IMR-90 (cell line): ENCODE measurements around the gene RBM42. TPM values are rescaled to one million over a fixed set of nuclear protein-coding genes. Genes with fewer than 3 reads are reported as not detected.

ENCODE experiments used
- ATAC-seq: fragments of 200-7000 bp; cut with Tn5 transposase; 2 replicates; pipeline ENCODE4 v1.9.1; 2020; ENCODE audit warnings: low read depth, mild to moderate bottlenecking, moderate library complexity
- BruUV-seq: library from RNA; stranded (reverse); fragments of 400-500 nt; replicated peaks from 2 replicates; lab custom pipeline; 2021; lab: Mats Ljungman, UMichigan
- CTCF ChIA-PET: fragments of 300-600 bp; formaldehyde crosslinking; extraction: SDS; loops from one replicate; lab custom pipeline; 2021; ENCODE audit warnings: antibody characterized with exemption; lab: Yijun Ruan, JAX
- POLR2A ChIA-PET: fragments of 300-600 bp; sonication (Branson Sonifier 250); formaldehyde crosslinking; loops from one replicate; lab custom pipeline; 2022; ENCODE audit warnings: antibody characterized with exemption; ENCODE audit not compliant: unreplicated experiment; lab: Charles Lee
- DNase-seq: peaks from one replicate; pipeline ENCODE4 v3.0.0; 2013
- H2AFZ ChIP-seq: replicated peaks from 2 replicates; pipeline ENCODE3; 2013; ENCODE audit warnings: low read length, mild to moderate bottlenecking; ENCODE audit not compliant: poor library complexity
- H2AK5ac ChIP-seq: 2 replicates; pipeline ENCODE4 v1.6.1; 2013; ENCODE audit warnings: low read depth, low read length, inconsistent platforms
- H2AK9ac ChIP-seq: replicated peaks from 2 replicates; pipeline ENCODE3; 2013; ENCODE audit warnings: mild to moderate bottlenecking, low read depth, low read length, moderate library complexity; ENCODE audit not compliant: poor library complexity
- H2BK120ac ChIP-seq: 2 replicates; pipeline ENCODE4 v1.6.1; 2013; ENCODE audit warnings: low read depth, low read length, inconsistent platforms
- H2BK15ac ChIP-seq: 3 replicates; pipeline ENCODE4 v1.6.1; 2013; ENCODE audit warnings: low read depth, low read length, inconsistent platforms
- H2BK20ac ChIP-seq: 2 replicates; pipeline ENCODE4 v1.6.1; 2013; ENCODE audit warnings: low read depth, mild to moderate bottlenecking, inconsistent platforms, low read length, moderate library complexity
- H2BK5ac ChIP-seq: 2 replicates; pipeline ENCODE4 v1.6.1; 2013; ENCODE audit warnings: mild to moderate bottlenecking, low read depth, low read length, inconsistent platforms; ENCODE audit not compliant: poor library complexity, severe bottlenecking
- H3K14ac ChIP-seq: replicated peaks from 2 replicates; pipeline ENCODE4 v1.6.1; 2013; ENCODE audit warnings: low read depth, low read length, inconsistent platforms
- H3K18ac ChIP-seq: 2 replicates; pipeline ENCODE4 v1.6.1; 2013; ENCODE audit warnings: low read depth, low read length, control low read depth
- H3K23ac ChIP-seq: 2 replicates; pipeline ENCODE4 v1.6.1; 2013; ENCODE audit warnings: low read depth, low read length, inconsistent platforms
- H3K27ac ChIP-seq: 2 replicates; pipeline ENCODE4 v1.5.1; 2013; ENCODE audit warnings: mild to moderate bottlenecking, control low read depth, low read length; ENCODE audit not compliant: insufficient read depth
- H3K27me3 ChIP-seq: 2 replicates; pipeline ENCODE4 v1.6.1; 2013; ENCODE audit warnings: low read length; ENCODE audit not compliant: control insufficient read depth, insufficient read depth
- H3K36me3 ChIP-seq: 2 replicates; pipeline ENCODE4 v1.6.1; 2013; ENCODE audit warnings: low read length, mixed read lengths; ENCODE audit not compliant: control insufficient read depth, insufficient read depth
- H3K4ac ChIP-seq: 2 replicates; pipeline ENCODE4 v1.6.1; 2013; ENCODE audit warnings: low read depth, low read length, inconsistent platforms
- H3K4me1 ChIP-seq: 2 replicates; pipeline ENCODE4 v1.6.1; 2013; ENCODE audit warnings: low read length, mixed read lengths; ENCODE audit not compliant: control insufficient read depth, insufficient read depth
- H3K4me2 ChIP-seq: 2 replicates; pipeline ENCODE4 v1.6.1; 2013; ENCODE audit warnings: low read depth, mild to moderate bottlenecking, control low read depth, low read length, moderate library complexity
- H3K4me3 ChIP-seq: 2 replicates; pipeline ENCODE4 v1.5.1; 2013; ENCODE audit warnings: low read depth, mild to moderate bottlenecking, control low read depth, low read length, moderate library complexity; ENCODE audit not compliant: insufficient read depth
- H3K56ac ChIP-seq: 2 replicates; pipeline ENCODE4 v1.6.1; 2013; ENCODE audit warnings: low read length, inconsistent platforms; ENCODE audit not compliant: insufficient read depth; ENCODE audit errors: extremely low read depth
- H3K79me1 ChIP-seq, 2 experiments: 2 replicates each; pipeline ENCODE4 v1.6.1; 2013; ENCODE audit warnings: low read length in 2 of 2, inconsistent platforms in 1 of 2, low read depth in 1 of 2
- H3K9ac ChIP-seq: 2 replicates; pipeline ENCODE4 v1.6.1; 2013; ENCODE audit warnings: low read depth, low read length, control low read depth
- H3K9me1 ChIP-seq: 2 replicates; pipeline ENCODE4 v1.6.1; 2013; ENCODE audit warnings: low read length, inconsistent platforms; ENCODE audit not compliant: insufficient read depth
- H3K9me3 ChIP-seq: 2 replicates; pipeline ENCODE4 v1.6.1; 2013; ENCODE audit warnings: low read length; ENCODE audit not compliant: control insufficient read depth, insufficient read depth
- H4K20me1 ChIP-seq: 2 replicates; pipeline ENCODE4 v1.6.1; 2013; ENCODE audit warnings: low read length, inconsistent platforms; ENCODE audit not compliant: insufficient read depth
- H4K5ac ChIP-seq: 2 replicates; pipeline ENCODE4 v1.6.1; 2013; ENCODE audit warnings: mild to moderate bottlenecking, low read depth, low read length, control low read depth
- H4K8ac ChIP-seq, 2 experiments: 2 replicates each; pipeline ENCODE4 v1.6.1; 2013; ENCODE audit warnings: low read depth in 2 of 2, low read length in 2 of 2, control low read depth in 1 of 2, inconsistent platforms in 1 of 2
- H4K91ac ChIP-seq: 2 replicates; pipeline ENCODE4 v1.6.1; 2013; ENCODE audit warnings: low read depth, low read length, inconsistent platforms; ENCODE audit not compliant: insufficient read depth
- BHLHE40 ChIP-seq: fragments of 150-350 bp; IDR thresholded peaks from 2 replicates; pipeline ENCODE4 v1.6.1; 2016; ENCODE audit warnings: mild to moderate bottlenecking, low read depth, low read length
- CEBPB ChIP-seq: IDR thresholded peaks from 2 replicates; pipeline ENCODE4 v1.6.1; 2012; ENCODE audit warnings: low read depth, low read length, improper control_type of control experiment
- CHD1 ChIP-seq: IDR thresholded peaks from 2 replicates; pipeline ENCODE4 v1.6.1; 2012; ENCODE audit warnings: low read depth, low read length, improper control_type of control experiment
- ELK1 ChIP-seq: fragments of 150-350 bp; IDR thresholded peaks from 2 replicates; pipeline ENCODE4 v1.6.1; 2016; ENCODE audit warnings: low read depth, mild to moderate bottlenecking, low read length, moderate library complexity, borderline replicate concordance
- FOS ChIP-seq: fragments of 150-350 bp; IDR thresholded peaks from 2 replicates; pipeline ENCODE4 v1.6.1; 2016; ENCODE audit warnings: low read depth, low read length
- MAFK ChIP-seq: IDR thresholded peaks from 2 replicates; pipeline ENCODE4 v1.6.1; 2012; ENCODE audit warnings: low read depth, low read length, improper control_type of control experiment
- MAZ ChIP-seq: IDR thresholded peaks from 2 replicates; pipeline ENCODE4 v1.6.1; 2012; ENCODE audit warnings: low read depth, mild to moderate bottlenecking, low read length, improper control_type of control experiment, moderate library complexity, borderline replicate concordance
- MXI1 ChIP-seq: IDR thresholded peaks from 2 replicates; pipeline ENCODE4 v1.6.1; 2012; ENCODE audit warnings: low read depth, mild to moderate bottlenecking, low read length, moderate library complexity, borderline replicate concordance
- NFE2L2 ChIP-seq: fragments of 150-350 bp; IDR thresholded peaks from 2 replicates; pipeline ENCODE4 v1.6.1; 2016; ENCODE audit warnings: low read depth, mild to moderate bottlenecking, low read length
- POLR2A ChIP-seq: IDR thresholded peaks from 2 replicates; pipeline ENCODE4 v1.6.1; 2012; ENCODE audit warnings: mild to moderate bottlenecking, low read depth, low read length
- RAD21 ChIP-seq: IDR thresholded peaks from 2 replicates; pipeline ENCODE4 v1.6.1; 2012; ENCODE audit warnings: low read length, improper control_type of control experiment
- RCOR1 ChIP-seq: IDR thresholded peaks from 2 replicates; pipeline ENCODE4 v1.6.1; 2012; ENCODE audit warnings: mild to moderate bottlenecking, low read length, improper control_type of control experiment; ENCODE audit not compliant: insufficient replicate concordance
- RFX5 ChIP-seq: IDR thresholded peaks from 2 replicates; pipeline ENCODE4 v1.8.0; 2012; ENCODE audit warnings: low read depth, mild to moderate bottlenecking, low read length, moderate library complexity
- SMC3 ChIP-seq: fragments of 150-350 bp; IDR thresholded peaks from 2 replicates; pipeline ENCODE4 v1.6.1; 2016; ENCODE audit warnings: low read depth, mild to moderate bottlenecking, antibody characterized with exemption, low read length, moderate library complexity
- USF2 ChIP-seq: fragments of 150-350 bp; IDR thresholded peaks from 2 replicates; pipeline ENCODE4 v1.6.1; 2017; ENCODE audit warnings: mild to moderate bottlenecking, antibody characterized with exemption, low read length, low read depth
- WGBS, 2 experiments: methylation state at CpG; one replicate each; pipeline versions ENCODE4 v1.1.5 to v1.1.7; 2013; ENCODE audit warnings: missing lambda C conversion rate in 2 of 2; ENCODE audit not compliant: insufficient read length in 1 of 2; ENCODE audit errors: extremely low coverage in 2 of 2; 5-methylcytosine and 5-hydroxymethylcytosine counted together
- dilution Hi-C: fragments of 300-500 bp; cut with HindIII; formaldehyde crosslinking; loops from one replicate; pipeline ENCODE4 v1.14.3; 2018; ENCODE audit warnings: low sequenced_read_pairs; ENCODE audit not compliant: unreplicated experiment
- in situ Hi-C: fragments of 300-500 bp; cut with MboI; formaldehyde crosslinking; loops from 3 replicates; pipeline ENCODE4 v1.14.3; 2019; ENCODE audit warnings: low sequenced_read_pairs, inconsistent platforms, mixed read lengths
- intact Hi-C: fragments of 100-400 bp; cut with micrococcal nuclease; formaldehyde crosslinking; loops from 2 replicates; pipeline ENCODE4 v1.10.0; 2022
- polyA plus RNA-seq, 3 experiments: library from polyadenylated mRNA; depleted of rRNA; stranded (reverse); fragments of >200 nt; gene quantifications; 2 replicates each; pipeline ENCODE4 v1.2.3, GENCODE V29; 2012; ENCODE audit warnings: low replicate concordance in 1 of 3
- total RNA-seq: library from RNA; depleted of rRNA; stranded (reverse); fragments of >200 nt; gene quantifications from 2 replicates; pipeline ENCODE4 v1.2.3, GENCODE V29; 2012
- TF ChIP-seq, protein P1 (sequence below): conservative IDR thresholded peaks from 2 replicates; pipeline ENCODE4 v1.5.1; 2012; ENCODE audit warnings: mild to moderate bottlenecking, low read depth, low read length, improper control_type of control experiment

Gene RBM42
- total and polyA plus RNA-seq, 2 of the 4 experiments (the other 2 are of a cell fraction): 19.0 to 41.5 TPM

- no peaks in the 10 kb centered on the region for H3K27me3 ChIP-seq
- WGBS, 2 experiments: 96% methylated on average over 4 of the region's 13 CpGs; no CpG with 5 or more reads in 1 of the 2 experiments
- no peaks in the 10 kb centered on the region for H3K79me1 ChIP-seq
- no peak overlapping the region for H4K5ac ChIP-seq
- no peak overlapping the region for H2BK15ac ChIP-seq
- no peak for DNase-seq
- H2AFZ ChIP-seq: no peak overlapping the region
- H3K27ac ChIP-seq: no peak overlapping the region
- in situ Hi-C loops (no loop called here), dilution Hi-C loops (no loop called here), intact Hi-C loops (no loop called here)
- H3K14ac ChIP-seq: no peak overlapping the region
- H2BK20ac ChIP-seq: no peak overlapping the region
- H4K91ac ChIP-seq: no peak overlapping the region
- POLR2A ChIA-PET: no interaction called here
- no peak overlapping the region for H4K8ac ChIP-seq
- peaks cover 5% of the 10 kb centered on the region; the same call in 1 of the 2 replicates for H3K36me3 ChIP-seq
- H3K9me1 ChIP-seq: no peaks in the 10 kb centered on the region
- no peak for ATAC-seq
- no TSS peak for BruUV-seq
- no peak overlapping the region for H3K23ac ChIP-seq
- H3K56ac ChIP-seq: no peak overlapping the region
- no peak overlapping the region for H3K4me2 ChIP-seq
- H2AK9ac ChIP-seq: no peak overlapping the region
- TF ChIP-seq MAFK: no peak
- TF ChIP-seq MXI1: no peak
- TF ChIP-seq NFE2L2: no peak
- no peak for TF ChIP-seq RFX5
- TF ChIP-seq SMC3: no peak
- TF ChIP-seq FOS: no peak
- TF ChIP-seq ELK1: no peak
- TF ChIP-seq RAD21: no peak
- TF ChIP-seq USF2: no peak
- TF ChIP-seq, protein P1, sequence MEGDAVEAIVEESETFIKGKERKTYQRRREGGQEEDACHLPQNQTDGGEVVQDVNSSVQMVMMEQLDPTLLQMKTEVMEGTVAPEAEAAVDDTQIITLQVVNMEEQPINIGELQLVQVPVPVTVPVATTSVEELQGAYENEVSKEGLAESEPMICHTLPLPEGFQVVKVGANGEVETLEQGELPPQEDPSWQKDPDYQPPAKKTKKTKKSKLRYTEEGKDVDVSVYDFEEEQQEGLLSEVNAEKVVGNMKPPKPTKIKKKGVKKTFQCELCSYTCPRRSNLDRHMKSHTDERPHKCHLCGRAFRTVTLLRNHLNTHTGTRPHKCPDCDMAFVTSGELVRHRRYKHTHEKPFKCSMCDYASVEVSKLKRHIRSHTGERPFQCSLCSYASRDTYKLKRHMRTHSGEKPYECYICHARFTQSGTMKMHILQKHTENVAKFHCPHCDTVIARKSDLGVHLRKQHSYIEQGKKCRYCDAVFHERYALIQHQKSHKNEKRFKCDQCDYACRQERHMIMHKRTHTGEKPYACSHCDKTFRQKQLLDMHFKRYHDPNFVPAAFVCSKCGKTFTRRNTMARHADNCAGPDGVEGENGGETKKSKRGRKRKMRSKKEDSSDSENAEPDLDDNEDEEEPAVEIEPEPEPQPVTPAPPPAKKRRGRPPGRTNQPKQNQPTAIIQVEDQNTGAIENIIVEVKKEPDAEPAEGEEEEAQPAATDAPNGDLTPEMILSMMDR: no peak
- TF ChIP-seq CHD1: no peak
- TF ChIP-seq RCOR1: no peak
- no peak for TF ChIP-seq BHLHE40
- TF ChIP-seq MAZ: no peak
- TF ChIP-seq CEBPB: no peak
- TF ChIP-seq POLR2A: no peak
- no peaks in the 10 kb centered on the region for H3K9me3 ChIP-seq
- no peaks in the 10 kb centered on the region for H4K20me1 ChIP-seq
- CTCF ChIA-PET: no interaction called here
- H3K18ac ChIP-seq: no peak overlapping the region
- H3K9ac ChIP-seq: no peak overlapping the region
- H2BK120ac ChIP-seq: no peak overlapping the region
- no peak overlapping the region for H2BK5ac ChIP-seq
- no peak overlapping the region for H2AK5ac ChIP-seq
- H3K4me3 ChIP-seq: no peak overlapping the region
- H3K4ac ChIP-seq: no peak overlapping the region
- H3K4me1 ChIP-seq: no peaks in the 10 kb centered on the region
Observed at GRCh38 chr19:35622750-35623149, 6.1 kb upstream of the RBM42 start.
